Stomach (tissue), 9 donors: ENCODE measurements around the gene SFMBT2. TPM values are rescaled to one million over a fixed set of nuclear protein-coding genes. Genes with fewer than 3 reads are reported as not detected.
"Not testable (repeated sequence)": the region's sequence is repeated elsewhere in the genome, so short reads cannot be mapped to it uniquely, and the experiment has no call there.

Experiments used
- DNase-seq, 2 donors: peaks; one replicate each; pipeline versions ENCODE4 v3.0.0 to v3.0.0-alpha.2; 2013 to 2019
- H3K27ac ChIP-seq, 5 donors: fragments of 200-600 bp in 4 of 5; sonication (generic) in 4 of 5; one replicate each; pipeline ENCODE4 v1.5.1; 2013 to 2019; ENCODE audit warnings: mild to moderate bottlenecking in 1 of 5, moderate library complexity in 1 of 5
- H3K27me3 ChIP-seq, 3 donors: fragments of 200-600 bp; sonication (generic); one replicate each; pipeline ENCODE4 v1.5.1; 2017 to 2019; ENCODE audit warnings: mixed run types in 1 of 3
- H3K36me3 ChIP-seq, 4 donors: fragments of 200-600 bp; sonication (generic); 1 replicate in 3 of 4; 2 replicates in 1 of 4; pipeline ENCODE4 v1.5.1; 2016 to 2019
- H3K4me1 ChIP-seq, 4 donors: fragments of 200-600 bp; sonication (generic); one replicate each; pipeline ENCODE4 v1.5.1; 2016 to 2019
- H3K4me3 ChIP-seq, 4 donors: fragments of 200-600 bp; sonication (generic) in 3 of 4; one replicate each; pipeline ENCODE4 v1.5.1; 2016 to 2019; ENCODE audit warnings: mild to moderate bottlenecking in 1 of 4
- H3K9me3 ChIP-seq, 4 donors: fragments of 200-600 bp; sonication (generic); one replicate each; pipeline ENCODE4 v1.5.1; 2016 to 2019
- EP300 ChIP-seq: sonication (generic); formaldehyde crosslinking; IDR thresholded peaks from one replicate; pipeline ENCODE4 v1.6.1; 2017; ENCODE audit warnings: antibody characterized with exemption
- POLR2A ChIP-seq, 4 donors: fragments of 450-650 bp; IDR thresholded peaks; one replicate each; pipeline ENCODE4 v1.6.1; 2016; ENCODE audit warnings: antibody characterized with exemption in 4 of 4, control low read depth in 2 of 4, mild to moderate bottlenecking in 1 of 4, moderate library complexity in 1 of 4
- POLR2AphosphoS5 ChIP-seq, 3 donors: sonication (generic); formaldehyde crosslinking; IDR thresholded peaks; one replicate each; pipeline ENCODE4 v1.6.1; 2016; ENCODE audit warnings: antibody characterized with exemption in 3 of 3
- WGBS, 5 donors: extraction: QIAGEN DNeasy Blood & Tissue Kit in 3 of 5; methylation state at CpG; one replicate each; pipeline versions ENCODE4 v1.1.5 to v1.1.7; 2013 to 2018; 5-methylcytosine and 5-hydroxymethylcytosine counted together
- intact Hi-C: fragments of 100-400 bp; cut with DNase I; formaldehyde crosslinking; loops from one replicate; pipeline ENCODE4 v1.15.1; 2023; ENCODE audit warnings: low total_unique reads
- polyA plus RNA-seq, 3 donors: library from polyadenylated mRNA; stranded (reverse); fragments of 200-250 nt; gene quantifications; one replicate each; pipeline ENCODE4 v1.2.3, GENCODE V29; 2013
- total RNA-seq, 5 donors: library from RNA; depleted of rRNA; stranded (reverse); fragments of >200 nt; gene quantifications; one replicate each; pipeline versions ENCODE4 v1.1.0 to v1.2.3, GENCODE V29; 2014 to 2016
- TF ChIP-seq, protein P1 (sequence below), 7 experiments: fragments of 450-650 bp in 4 of 7; fragments of 200-600 bp in 3 of 7; sonication (generic) in 3 of 7; IDR thresholded peaks; one replicate each; pipeline ENCODE4 v1.5.1; 2016 to 2019; ENCODE audit warnings: antibody characterized with exemption in 7 of 7, control low read depth in 2 of 7, mild to moderate bottlenecking in 1 of 7
- donor health status: healthy with polysubstance abuse.
- donor health status: Bipolar disorder and iron deficiency.
- donor health status: healthy.

The SFMBT2 gene
- total and polyA plus RNA-seq, 8 donors, result 0.90 to 17.3 (median 5.0) TPM

DNA sequence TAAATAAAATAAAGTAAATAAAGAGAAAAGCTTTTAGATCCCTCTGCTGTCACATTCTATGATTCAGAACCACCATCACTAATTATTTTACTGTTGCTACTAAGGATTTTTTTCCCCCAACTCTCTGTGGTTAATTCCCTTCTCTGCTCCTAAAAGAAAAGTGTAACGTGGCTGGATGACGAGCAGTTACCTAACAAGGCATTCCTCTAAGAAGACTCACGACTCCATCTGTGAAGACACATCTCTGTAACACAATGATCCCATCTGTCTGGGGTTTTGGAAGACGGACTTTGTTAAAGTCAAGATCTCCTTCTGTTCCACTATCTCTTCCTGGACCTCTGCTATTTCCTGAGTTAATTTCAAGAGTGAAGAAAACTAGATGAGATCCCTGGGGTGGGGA lies 179.9 kb downstream of the SFMBT2 start:
- 86 to 95% (median 87%) methylated on average over 4 of the region's 4 CpGs for WGBS, 5 donors
- H3K4me1 ChIP-seq, result peaks cover 0 to 14% (median 5%) of the 10 kb centered on the region in 4 donors
- H3K4me3 ChIP-seq, result no peak overlapping the region
- H3K9me3 ChIP-seq, result no peaks in the 10 kb centered on the region
- no peak overlapping the region for H3K27ac ChIP-seq
- intact Hi-C loops, result no loop called here
- peaks cover 9 to 29% (median 23%) of the 10 kb centered on the region in 4 donors for H3K36me3 ChIP-seq
- TF ChIP-seq EP300 (no peak), POLR2A (IDR thresholded peaks at IDR 0.05) (no peak), POLR2AphosphoS5 (IDR thresholded peaks at IDR 0.05) (no peak)
- TF ChIP-seq, protein P1, sequence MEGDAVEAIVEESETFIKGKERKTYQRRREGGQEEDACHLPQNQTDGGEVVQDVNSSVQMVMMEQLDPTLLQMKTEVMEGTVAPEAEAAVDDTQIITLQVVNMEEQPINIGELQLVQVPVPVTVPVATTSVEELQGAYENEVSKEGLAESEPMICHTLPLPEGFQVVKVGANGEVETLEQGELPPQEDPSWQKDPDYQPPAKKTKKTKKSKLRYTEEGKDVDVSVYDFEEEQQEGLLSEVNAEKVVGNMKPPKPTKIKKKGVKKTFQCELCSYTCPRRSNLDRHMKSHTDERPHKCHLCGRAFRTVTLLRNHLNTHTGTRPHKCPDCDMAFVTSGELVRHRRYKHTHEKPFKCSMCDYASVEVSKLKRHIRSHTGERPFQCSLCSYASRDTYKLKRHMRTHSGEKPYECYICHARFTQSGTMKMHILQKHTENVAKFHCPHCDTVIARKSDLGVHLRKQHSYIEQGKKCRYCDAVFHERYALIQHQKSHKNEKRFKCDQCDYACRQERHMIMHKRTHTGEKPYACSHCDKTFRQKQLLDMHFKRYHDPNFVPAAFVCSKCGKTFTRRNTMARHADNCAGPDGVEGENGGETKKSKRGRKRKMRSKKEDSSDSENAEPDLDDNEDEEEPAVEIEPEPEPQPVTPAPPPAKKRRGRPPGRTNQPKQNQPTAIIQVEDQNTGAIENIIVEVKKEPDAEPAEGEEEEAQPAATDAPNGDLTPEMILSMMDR (IDR thresholded peaks at IDR 0.05), result no peak
- no peak for DNase-seq
- H3K27me3 ChIP-seq, result no peaks in the 10 kb centered on the region

DNA sequence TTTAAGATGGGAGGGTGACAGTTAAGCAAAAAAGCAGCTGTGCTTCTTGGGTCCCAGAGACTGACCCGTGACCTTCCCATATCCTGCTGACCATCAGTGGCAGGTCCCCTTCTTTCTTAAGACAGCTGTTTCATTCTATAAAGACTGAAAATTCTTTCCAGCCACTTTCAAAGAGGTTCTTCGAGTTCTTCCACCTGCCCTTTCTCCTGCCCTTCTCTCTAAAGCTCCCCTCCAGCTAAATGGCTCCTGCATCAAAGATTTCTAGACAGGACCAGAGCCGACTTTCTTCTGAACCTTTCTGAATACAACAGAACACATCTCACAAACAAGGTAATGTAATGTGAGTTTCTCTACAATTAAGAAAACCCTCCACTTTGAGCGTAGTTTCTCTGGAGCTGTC lies 180.8 kb downstream of the SFMBT2 start:
- H3K4me1 ChIP-seq, result peaks cover 0 to 14% (median 5%) of the 10 kb centered on the region in 4 donors
- no peak overlapping the region for H3K4me3 ChIP-seq
- TF ChIP-seq POLR2AphosphoS5 (IDR thresholded peaks at IDR 0.05), result no peak
- TF ChIP-seq, protein P1 (IDR thresholded peaks at IDR 0.05), result no peak
- TF ChIP-seq POLR2A (IDR thresholded peaks at IDR 0.05), result no peak
- TF ChIP-seq EP300, result no peak
- WGBS, 5 donors, result 86 to 93% (median 89%) methylated on average over 4 of the region's 4 CpGs
- DNase-seq, result no peak
- H3K27me3 ChIP-seq, result no peaks in the 10 kb centered on the region
- intact Hi-C loops, result no loop called here
- peaks cover 9 to 38% (median 33%) of the 10 kb centered on the region in 4 donors for H3K36me3 ChIP-seq
- H3K27ac ChIP-seq, result no peak overlapping the region
- H3K9me3 ChIP-seq, result peaks cover 0 to 4% (median under 1%) of the 10 kb centered on the region in 4 donors

DNA sequence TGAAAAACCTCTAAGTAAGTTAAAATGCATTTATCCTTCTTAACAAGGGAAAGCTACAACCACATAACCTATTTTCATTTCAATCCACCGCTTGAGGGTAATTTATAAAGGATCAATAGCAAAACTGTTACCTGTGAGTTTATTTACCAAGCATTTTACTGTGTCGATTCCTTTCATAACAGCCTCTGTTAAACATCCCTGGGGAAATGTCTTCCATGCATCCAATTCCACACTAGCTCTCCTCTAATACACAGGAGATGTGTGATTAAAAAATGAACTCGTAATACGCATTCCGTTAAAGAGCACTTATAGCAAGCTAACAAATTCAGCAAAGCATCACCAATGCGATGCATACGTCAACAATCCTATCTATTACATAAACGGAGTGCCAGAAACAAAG lies 185.7 kb downstream of the SFMBT2 start:
- Histone ChIP-seq H3K27me3 (no peaks in the 10 kb centered on the region), H3K9me3 (peaks cover 0 to 32% (median 20%) of the 10 kb centered on the region in 4 donors), H3K36me3 (peaks cover 9 to 49% (median 39%) of the 10 kb centered on the region in 4 donors), H3K27ac (no peak overlapping the region), H3K4me1 (no peaks in the 10 kb centered on the region), H3K4me3 (no peak overlapping the region)
- TF ChIP-seq, protein P1 (IDR thresholded peaks at IDR 0.05), result no peak
- TF ChIP-seq POLR2A (IDR thresholded peaks at IDR 0.05), result no peak
- TF ChIP-seq POLR2AphosphoS5 (IDR thresholded peaks at IDR 0.05), result no peak
- no peak for TF ChIP-seq EP300
- no peak for DNase-seq
- 84 to 89% (median 84%) methylated on average over 8 of the region's 8 CpGs for WGBS, 5 donors
- intact Hi-C loops, result no loop called here

DNA sequence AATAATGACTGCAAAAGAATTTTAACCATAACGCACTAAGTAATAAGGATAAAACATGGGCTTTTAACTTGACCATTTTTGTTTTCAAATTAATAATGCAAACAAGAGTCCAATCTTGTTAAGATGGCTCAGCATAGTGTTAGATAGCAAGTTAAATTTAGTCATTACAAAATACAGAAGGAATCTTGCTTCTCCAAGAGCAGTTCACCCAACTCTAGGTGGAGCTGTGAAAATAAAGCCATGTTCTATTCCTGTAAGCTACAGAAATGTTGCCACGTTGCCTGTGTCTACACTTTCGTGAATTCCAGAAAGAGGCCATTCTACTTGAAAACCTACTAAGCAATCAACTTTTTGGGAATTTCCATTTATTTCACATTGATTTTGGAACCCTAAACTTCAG lies 191.9 kb downstream of the SFMBT2 start:
- Histone ChIP-seq H3K9me3 (peaks cover 0 to 19% (median 10%) of the 10 kb centered on the region in 4 donors), H3K4me3 (no peak overlapping the region), H3K36me3 (peaks cover 0 to 41% (median 15%) of the 10 kb centered on the region in 4 donors), H3K27me3 (no peaks in the 10 kb centered on the region), H3K27ac (no peak overlapping the region), H3K4me1 (peaks cover 0 to 4% (median 0%) of the 10 kb centered on the region in 4 donors)
- intact Hi-C loops, result no loop called here
- TF ChIP-seq, protein P1 (IDR thresholded peaks at IDR 0.05), result no peak
- TF ChIP-seq EP300, result no peak
- no peak for TF ChIP-seq POLR2AphosphoS5 (IDR thresholded peaks at IDR 0.05)
- TF ChIP-seq POLR2A (IDR thresholded peaks at IDR 0.05), result no peak
- no peak for DNase-seq
- WGBS, 5 donors, result 65 to 81% (median 77%) methylated on average over 3 of the region's 3 CpGs

DNA sequence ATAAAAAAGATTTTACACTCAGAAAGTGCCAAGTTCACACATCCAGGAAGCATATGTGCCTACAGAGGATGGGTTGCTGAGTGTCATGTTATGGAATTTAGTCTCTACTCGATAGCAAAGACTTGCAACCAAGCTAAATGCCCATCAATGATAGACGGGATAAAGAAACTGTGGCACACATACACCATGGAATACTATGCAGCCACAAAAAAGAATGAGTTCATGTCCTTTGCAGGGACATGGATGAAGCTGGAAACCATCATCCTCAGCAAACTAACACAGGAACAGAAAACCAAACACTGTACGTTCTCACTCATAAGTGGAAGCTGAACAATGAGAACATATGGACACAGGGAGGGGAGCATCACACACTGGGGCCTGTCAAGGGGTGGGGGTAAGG lies 198.1 kb downstream of the SFMBT2 start:
- H3K4me1 ChIP-seq, DNase-seq, H3K27me3 ChIP-seq, intact Hi-C loops, H3K4me3 ChIP-seq, H3K27ac ChIP-seq, H3K9me3 ChIP-seq: not testable (repeated sequence)
- peaks cover 5 to 61% (median 34%) of the 10 kb centered on the region in 4 donors for H3K36me3 ChIP-seq
- whole genome bisulfite sequencing, 5 donors, result 70 to 97% (median 90%) methylated on average over 3 of the region's 3 CpGs
